ENCODE results near the gene ANK3.

The ANK3 gene

DNA sequence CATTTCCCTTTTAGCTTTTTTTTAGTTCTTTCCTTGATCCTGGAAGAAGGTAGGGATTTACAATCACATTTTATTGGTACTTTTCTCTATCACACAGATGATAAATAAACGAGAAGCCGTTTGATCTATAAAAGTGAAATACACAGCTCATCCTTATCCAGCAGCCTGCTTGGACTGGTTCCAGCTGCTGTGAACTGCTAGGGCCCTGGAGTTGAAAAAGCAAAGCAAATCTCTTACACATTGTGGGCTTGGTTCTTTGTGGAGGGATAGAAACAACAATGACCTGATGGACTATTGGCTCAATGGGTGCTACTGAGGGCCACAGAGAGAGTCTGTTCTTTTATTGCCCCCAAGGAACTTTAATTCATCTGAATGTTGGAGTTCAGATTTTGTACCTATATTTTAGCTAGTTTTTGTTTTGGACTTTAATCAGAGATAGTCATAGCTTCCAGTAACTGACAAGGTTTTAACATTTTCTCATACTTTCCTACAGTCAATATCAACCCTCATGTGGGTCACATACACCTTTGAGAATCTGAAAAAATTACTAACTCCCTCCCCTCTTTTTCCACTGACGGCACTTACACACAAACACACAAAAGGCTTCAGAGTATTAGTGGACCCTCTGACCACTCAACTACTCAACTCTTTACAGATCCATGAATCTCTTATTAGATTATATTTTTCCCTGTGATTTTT lies 391.7 kb downstream of the ANK3 start:
- Histone ChIP-seq H3K36me3 (ENCODE audit: control insufficient read depth in 2 of 2, insufficient read depth in 1 of 2, low read length in 2 of 2) (no peaks in the 10 kb centered on the region), H3K27ac (ENCODE audit: extremely low read depth, low read depth, low read length) (no peak overlapping the region), H3K4me1 (ENCODE audit: control insufficient read depth, insufficient read depth, low read length) (no peaks in the 10 kb centered on the region), H3K4me3 (ENCODE audit: low read depth, low read length) (no peak overlapping the region), H3K9me3 (ENCODE audit: control insufficient read depth, insufficient read depth, low read depth, low read length) (no peaks in the 10 kb centered on the region)
- TF ChIP-seq RBAK (tag by site-specific recombination; IDR thresholded peaks at IDR 0.05) (no peak), ZNF324 (tag by site-specific recombination; IDR thresholded peaks at IDR 0.05) (no peak), ZNF146 (tag by site-specific recombination; IDR thresholded peaks at IDR 0.05) (no peak), SCRT1 (tag by site-specific recombination; IDR thresholded peaks at IDR 0.05; ENCODE audit: borderline replicate concordance) (no peak), ZNF138 (tag by site-specific recombination; IDR thresholded peaks at IDR 0.05; ENCODE audit: borderline replicate concordance) (no peak), OSR2 (tag by site-specific recombination; IDR thresholded peaks at IDR 0.05) (no peak)
- CTCF ChIA-PET = interaction anchor here (0.7 kb wide), 1 partner anchor 133 kb away, joined by 3 read pairs; no protein-coding TSS in a partner anchor
- POLR2A ChIA-PET = no interaction called here

DNA sequence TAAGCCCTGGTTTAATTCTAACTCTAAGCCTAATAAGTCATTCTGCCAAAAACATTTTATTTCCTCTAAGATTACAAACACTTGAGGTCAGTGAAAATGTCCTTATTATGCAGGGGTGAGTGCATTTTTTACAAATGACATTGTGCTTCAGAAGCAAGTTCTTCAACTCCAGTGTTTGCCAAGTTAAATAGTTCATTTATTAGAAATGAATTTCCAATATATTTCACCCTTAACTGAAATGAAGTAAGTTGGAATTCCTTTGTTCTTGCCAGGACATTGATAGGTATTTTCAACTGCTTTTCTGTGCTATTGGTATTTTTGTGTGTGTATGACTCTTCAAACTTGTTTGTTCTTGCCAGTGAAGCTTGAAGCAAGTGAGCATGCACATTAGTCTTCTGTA lies 393.8 kb downstream of the ANK3 start:
- H3K36me3 ChIP-seq (ENCODE audit: control insufficient read depth in 2 of 2, insufficient read depth in 1 of 2, low read length in 2 of 2) = no peaks in the 10 kb centered on the region
- ChIA-PET CTCF (interaction anchor here (0.8 kb wide), 1 partner anchor 213 kb away, joined by 4 read pairs; no protein-coding TSS in a partner anchor), POLR2A (no interaction called here)
- no peaks in the 10 kb centered on the region for H3K9me3 ChIP-seq (ENCODE audit: control insufficient read depth, insufficient read depth, low read depth, low read length)
- no peak overlapping the region for H3K27ac ChIP-seq (ENCODE audit: extremely low read depth, low read depth, low read length)
- H3K4me1 ChIP-seq (ENCODE audit: control insufficient read depth, insufficient read depth, low read length) = no peaks in the 10 kb centered on the region; the same call in 1 of the 2 replicates
- no peak overlapping the region for H3K4me3 ChIP-seq (ENCODE audit: low read depth, low read length)
- TF ChIP-seq ZNF16 (tag by site-specific recombination; IDR thresholded peaks at IDR 0.05; ENCODE audit: low read depth) (no peak), ZNF214 (tag by site-specific recombination; IDR thresholded peaks at IDR 0.05; ENCODE audit: borderline replicate concordance) (no peak)
- TF ChIP-seq, protein P1, sequence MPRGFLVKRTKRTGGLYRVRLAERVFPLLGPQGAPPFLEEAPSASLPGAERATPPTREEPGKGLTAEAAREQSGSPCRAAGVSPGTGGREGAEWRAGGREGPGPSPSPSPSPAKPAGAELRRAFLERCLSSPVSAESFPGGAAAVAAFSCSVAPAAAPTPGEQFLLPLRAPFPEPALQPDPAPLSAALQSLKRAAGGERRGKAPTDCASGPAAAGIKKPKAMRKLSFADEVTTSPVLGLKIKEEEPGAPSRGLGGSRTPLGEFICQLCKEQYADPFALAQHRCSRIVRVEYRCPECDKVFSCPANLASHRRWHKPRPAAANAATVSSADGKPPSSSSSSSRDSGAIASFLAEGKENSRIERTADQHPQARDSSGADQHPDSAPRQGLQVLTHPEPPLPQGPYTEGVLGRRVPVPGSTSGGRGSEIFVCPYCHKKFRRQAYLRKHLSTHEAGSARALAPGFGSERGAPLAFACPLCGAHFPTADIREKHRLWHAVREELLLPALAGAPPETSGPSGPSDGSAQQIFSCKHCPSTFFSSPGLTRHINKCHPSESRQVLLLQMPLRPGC (tag by site-specific recombination; IDR thresholded peaks at IDR 0.05) = no peak

DNA sequence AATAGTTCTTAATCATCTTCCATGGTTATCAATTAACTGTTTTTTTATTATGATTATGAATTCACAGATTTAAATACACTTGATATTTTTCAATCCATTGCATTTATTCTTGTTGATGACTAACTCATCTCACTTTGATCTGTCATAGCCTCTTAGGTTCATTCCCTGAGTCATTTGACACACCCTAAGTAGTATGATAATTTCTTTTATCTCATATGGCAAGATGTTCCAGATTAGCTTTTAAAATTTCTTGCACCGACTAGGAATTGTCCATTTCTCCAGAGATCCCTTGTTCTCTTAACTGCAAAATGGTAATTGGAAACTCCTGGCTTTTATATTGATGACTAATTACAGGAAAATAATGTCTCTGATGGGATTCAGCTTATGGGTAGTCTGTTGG lies 395.7 kb downstream of the ANK3 start:
- Histone ChIP-seq H3K4me3 (ENCODE audit: low read depth, low read length) (no peak overlapping the region), H3K4me1 (ENCODE audit: control insufficient read depth, insufficient read depth, low read length) (no peaks in the 10 kb centered on the region; the same call in 1 of the 2 replicates), H3K9me3 (ENCODE audit: control insufficient read depth, insufficient read depth, low read depth, low read length) (no peaks in the 10 kb centered on the region), H3K27ac (ENCODE audit: extremely low read depth, low read depth, low read length) (no peak overlapping the region), H3K36me3 (ENCODE audit: control insufficient read depth in 2 of 2, insufficient read depth in 1 of 2, low read length in 2 of 2) (no peaks in the 10 kb centered on the region)
- ChIA-PET CTCF (no interaction called here), POLR2A (no interaction called here)
- TF ChIP-seq ZNF677 (tag by site-specific recombination; IDR thresholded peaks at IDR 0.05) (no peak), EGR2 (tag by site-specific recombination; IDR thresholded peaks at IDR 0.05; ENCODE audit: low read depth) (no peak), ZNF510 (tag by site-specific recombination; IDR thresholded peaks at IDR 0.05; ENCODE audit: insufficient replicate concordance) (no peak), REPIN1 (tag by site-specific recombination; IDR thresholded peaks at IDR 0.05; ENCODE audit: low read depth) (no peak), ZSCAN16 (tag by site-specific recombination; IDR thresholded peaks at IDR 0.05) (no peak), ZFP37 (tag by site-specific recombination; IDR thresholded peaks at IDR 0.05) (no peak), ZNF184 (tag by site-specific recombination; IDR thresholded peaks at IDR 0.05) (no peak), HOXD13 (CRISPR knock-in tag; IDR thresholded peaks at IDR 0.05; ENCODE audit: borderline replicate concordance) (no peak), ZNF133 (tag by site-specific recombination; IDR thresholded peaks at IDR 0.05) (no peak), KLF8 (tag by site-specific recombination; IDR thresholded peaks at IDR 0.05) (no peak), ZNF433 (tag by site-specific recombination; IDR thresholded peaks at IDR 0.05; ENCODE audit: low read depth) (no peak)
- TF ChIP-seq, protein P2, sequence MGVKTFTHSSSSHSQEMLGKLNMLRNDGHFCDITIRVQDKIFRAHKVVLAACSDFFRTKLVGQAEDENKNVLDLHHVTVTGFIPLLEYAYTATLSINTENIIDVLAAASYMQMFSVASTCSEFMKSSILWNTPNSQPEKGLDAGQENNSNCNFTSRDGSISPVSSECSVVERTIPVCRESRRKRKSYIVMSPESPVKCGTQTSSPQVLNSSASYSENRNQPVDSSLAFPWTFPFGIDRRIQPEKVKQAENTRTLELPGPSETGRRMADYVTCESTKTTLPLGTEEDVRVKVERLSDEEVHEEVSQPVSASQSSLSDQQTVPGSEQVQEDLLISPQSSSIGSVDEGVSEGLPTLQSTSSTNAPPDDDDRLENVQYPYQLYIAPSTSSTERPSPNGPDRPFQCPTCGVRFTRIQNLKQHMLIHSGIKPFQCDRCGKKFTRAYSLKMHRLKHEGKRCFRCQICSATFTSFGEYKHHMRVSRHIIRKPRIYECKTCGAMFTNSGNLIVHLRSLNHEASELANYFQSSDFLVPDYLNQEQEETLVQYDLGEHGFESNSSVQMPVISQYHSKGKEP (tag by site-specific recombination; IDR thresholded peaks at IDR 0.05) = no peak
- TF ChIP-seq, protein P3, sequence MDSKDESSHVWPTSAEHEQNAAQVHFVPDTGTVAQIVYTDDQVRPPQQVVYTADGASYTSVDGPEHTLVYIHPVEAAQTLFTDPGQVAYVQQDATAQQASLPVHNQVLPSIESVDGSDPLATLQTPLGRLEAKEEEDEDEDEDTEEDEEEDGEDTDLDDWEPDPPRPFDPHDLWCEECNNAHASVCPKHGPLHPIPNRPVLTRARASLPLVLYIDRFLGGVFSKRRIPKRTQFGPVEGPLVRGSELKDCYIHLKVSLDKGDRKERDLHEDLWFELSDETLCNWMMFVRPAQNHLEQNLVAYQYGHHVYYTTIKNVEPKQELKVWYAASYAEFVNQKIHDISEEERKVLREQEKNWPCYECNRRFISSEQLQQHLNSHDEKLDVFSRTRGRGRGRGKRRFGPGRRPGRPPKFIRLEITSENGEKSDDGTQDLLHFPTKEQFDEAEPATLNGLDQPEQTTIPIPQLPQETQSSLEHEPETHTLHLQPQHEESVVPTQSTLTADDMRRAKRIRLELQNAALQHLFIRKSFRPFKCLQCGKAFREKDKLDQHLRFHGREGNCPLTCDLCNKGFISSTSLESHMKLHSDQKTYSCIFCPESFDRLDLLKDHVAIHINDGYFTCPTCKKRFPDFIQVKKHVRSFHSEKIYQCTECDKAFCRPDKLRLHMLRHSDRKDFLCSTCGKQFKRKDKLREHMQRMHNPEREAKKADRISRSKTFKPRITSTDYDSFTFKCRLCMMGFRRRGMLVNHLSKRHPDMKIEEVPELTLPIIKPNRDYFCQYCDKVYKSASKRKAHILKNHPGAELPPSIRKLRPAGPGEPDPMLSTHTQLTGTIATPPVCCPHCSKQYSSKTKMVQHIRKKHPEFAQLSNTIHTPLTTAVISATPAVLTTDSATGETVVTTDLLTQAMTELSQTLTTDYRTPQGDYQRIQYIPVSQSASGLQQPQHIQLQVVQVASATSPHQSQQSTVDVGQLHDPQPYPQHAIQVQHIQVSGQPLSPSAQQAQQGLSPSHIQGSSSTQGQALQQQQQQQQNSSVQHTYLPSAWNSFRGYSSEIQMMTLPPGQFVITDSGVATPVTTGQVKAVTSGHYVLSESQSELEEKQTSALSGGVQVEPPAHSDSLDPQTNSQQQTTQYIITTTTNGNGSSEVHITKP (tag by site-specific recombination; IDR thresholded peaks at IDR 0.05) = no peak
- TF ChIP-seq, protein P4, sequence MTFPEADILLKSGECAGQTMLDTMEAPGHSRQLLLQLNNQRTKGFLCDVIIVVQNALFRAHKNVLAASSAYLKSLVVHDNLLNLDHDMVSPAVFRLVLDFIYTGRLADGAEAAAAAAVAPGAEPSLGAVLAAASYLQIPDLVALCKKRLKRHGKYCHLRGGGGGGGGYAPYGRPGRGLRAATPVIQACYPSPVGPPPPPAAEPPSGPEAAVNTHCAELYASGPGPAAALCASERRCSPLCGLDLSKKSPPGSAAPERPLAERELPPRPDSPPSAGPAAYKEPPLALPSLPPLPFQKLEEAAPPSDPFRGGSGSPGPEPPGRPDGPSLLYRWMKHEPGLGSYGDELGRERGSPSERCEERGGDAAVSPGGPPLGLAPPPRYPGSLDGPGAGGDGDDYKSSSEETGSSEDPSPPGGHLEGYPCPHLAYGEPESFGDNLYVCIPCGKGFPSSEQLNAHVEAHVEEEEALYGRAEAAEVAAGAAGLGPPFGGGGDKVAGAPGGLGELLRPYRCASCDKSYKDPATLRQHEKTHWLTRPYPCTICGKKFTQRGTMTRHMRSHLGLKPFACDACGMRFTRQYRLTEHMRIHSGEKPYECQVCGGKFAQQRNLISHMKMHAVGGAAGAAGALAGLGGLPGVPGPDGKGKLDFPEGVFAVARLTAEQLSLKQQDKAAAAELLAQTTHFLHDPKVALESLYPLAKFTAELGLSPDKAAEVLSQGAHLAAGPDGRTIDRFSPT (tag by site-specific recombination; IDR thresholded peaks at IDR 0.05) = no peak
